ENCODE results near the gene KIF5B.

DNA sequence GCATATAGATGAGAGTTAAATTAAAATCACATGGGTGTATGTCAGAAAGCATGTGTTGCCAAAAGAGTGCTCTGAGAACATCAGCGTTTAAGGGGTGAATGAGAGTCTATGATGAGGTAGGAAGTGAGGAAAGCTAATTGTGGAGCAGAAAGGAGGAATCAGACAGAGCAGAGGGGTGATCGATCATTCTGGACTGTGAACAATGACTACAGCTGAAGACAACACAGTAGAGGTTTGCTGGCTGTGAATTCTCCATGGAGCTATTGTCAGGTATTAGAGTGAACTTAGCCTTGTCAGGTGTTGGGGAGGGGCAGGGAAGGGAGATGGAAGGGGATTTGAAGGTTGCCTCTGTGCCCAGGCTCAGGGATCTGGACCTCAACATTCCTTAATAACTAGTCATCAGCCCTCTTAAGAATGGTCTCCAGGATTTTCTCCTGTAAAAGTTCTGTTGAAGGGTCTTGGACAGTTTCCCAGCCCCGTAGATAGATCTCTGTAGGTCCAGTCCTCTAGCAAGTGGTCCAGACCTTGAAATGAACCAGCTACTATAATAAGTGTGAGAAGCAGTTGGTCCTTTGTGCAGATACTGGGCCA, 57.1 kb downstream of the KIF5B start:
- TF ChIP-seq, protein P1, sequence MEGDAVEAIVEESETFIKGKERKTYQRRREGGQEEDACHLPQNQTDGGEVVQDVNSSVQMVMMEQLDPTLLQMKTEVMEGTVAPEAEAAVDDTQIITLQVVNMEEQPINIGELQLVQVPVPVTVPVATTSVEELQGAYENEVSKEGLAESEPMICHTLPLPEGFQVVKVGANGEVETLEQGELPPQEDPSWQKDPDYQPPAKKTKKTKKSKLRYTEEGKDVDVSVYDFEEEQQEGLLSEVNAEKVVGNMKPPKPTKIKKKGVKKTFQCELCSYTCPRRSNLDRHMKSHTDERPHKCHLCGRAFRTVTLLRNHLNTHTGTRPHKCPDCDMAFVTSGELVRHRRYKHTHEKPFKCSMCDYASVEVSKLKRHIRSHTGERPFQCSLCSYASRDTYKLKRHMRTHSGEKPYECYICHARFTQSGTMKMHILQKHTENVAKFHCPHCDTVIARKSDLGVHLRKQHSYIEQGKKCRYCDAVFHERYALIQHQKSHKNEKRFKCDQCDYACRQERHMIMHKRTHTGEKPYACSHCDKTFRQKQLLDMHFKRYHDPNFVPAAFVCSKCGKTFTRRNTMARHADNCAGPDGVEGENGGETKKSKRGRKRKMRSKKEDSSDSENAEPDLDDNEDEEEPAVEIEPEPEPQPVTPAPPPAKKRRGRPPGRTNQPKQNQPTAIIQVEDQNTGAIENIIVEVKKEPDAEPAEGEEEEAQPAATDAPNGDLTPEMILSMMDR (IDR thresholded peaks at IDR 0.05): no peak
- no peak for TF ChIP-seq POLR2A (IDR thresholded peaks at IDR 0.05)

All from thyroid gland (tissue), 4 donors.